IPS DF 6.9 (cell line): ENCODE results near the gene TTLL5.

Source experiments
- DNase-seq: peaks from one replicate; pipeline ENCODE4 v3.0.0-alpha.2; 2013; ENCODE audit warnings: low read depth, low spot score
- H3K27ac ChIP-seq: one replicate; pipeline ENCODE4 v1.5.1; 2013; ENCODE audit warnings: low read length, control low read depth
- H3K27me3 ChIP-seq: 2 replicates; pipeline ENCODE4 v1.6.1; 2013; ENCODE audit warnings: mild to moderate bottlenecking, low read length; ENCODE audit not compliant: control insufficient read depth, insufficient read depth
- H3K36me3 ChIP-seq: 2 replicates; pipeline ENCODE4 v1.6.1; 2013; ENCODE audit warnings: low read length; ENCODE audit not compliant: control insufficient read depth, insufficient read depth
- H3K4me1 ChIP-seq: 2 replicates; pipeline ENCODE4 v1.6.1; 2013; ENCODE audit warnings: low read length; ENCODE audit not compliant: control insufficient read depth, insufficient read depth
- H3K4me3 ChIP-seq: 2 replicates; pipeline ENCODE4 v1.5.1; 2013; ENCODE audit warnings: mild to moderate bottlenecking, low read length
- H3K9me3 ChIP-seq: 2 replicates; pipeline ENCODE4 v1.6.1; 2013; ENCODE audit warnings: low read length, inconsistent platforms; ENCODE audit not compliant: control insufficient read depth, insufficient read depth
- WGBS: extraction: QIAGEN DNeasy Blood & Tissue Kit; methylation state at CpG from one replicate; pipeline ENCODE4 v1.1.7; 2013; ENCODE audit warnings: mixed read lengths, missing lambda C conversion rate; ENCODE audit not compliant: insufficient read length, insufficient coverage; 5-methylcytosine and 5-hydroxymethylcytosine counted together

Gene TTLL5

DNA sequence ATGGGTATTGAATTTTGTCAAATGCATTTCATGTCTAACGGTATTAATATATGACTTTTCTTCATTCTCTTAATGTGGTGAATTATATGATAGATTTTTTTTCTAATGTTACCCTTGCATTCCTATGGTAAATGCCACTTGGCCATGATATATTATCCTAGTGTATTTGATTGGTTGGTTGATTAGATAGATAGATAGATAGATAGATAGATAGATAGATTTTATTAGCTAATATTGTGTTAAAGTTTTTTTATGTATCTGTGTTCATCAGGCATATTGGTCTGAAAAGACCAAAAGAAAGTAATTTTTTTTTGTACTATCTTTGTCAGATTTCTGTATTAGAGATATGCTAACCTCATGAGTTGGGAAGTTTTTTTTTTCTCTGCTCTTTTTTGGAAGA, 196.2 kb downstream of the TTLL5 start:
- Histone ChIP-seq H3K4me3 (no peak overlapping the region), H3K36me3 (no peaks in the 10 kb centered on the region), H3K4me1 (peaks cover 2% of the 10 kb centered on the region; the same call in 1 of the 2 replicates), H3K27ac (no peak overlapping the region), H3K27me3 (peaks cover 7% of the 10 kb centered on the region; the same call in 1 of the 2 replicates), H3K9me3 (no peaks in the 10 kb centered on the region)
- no CpG with 5 or more reads among the region's 1 CpG for WGBS
- no peak for DNase-seq

- no peak overlapping the region for H3K4me3 ChIP-seq
- H3K27me3 ChIP-seq = peaks cover 12% of the 10 kb centered on the region; the same call in 1 of the 2 replicates
- H3K9me3 ChIP-seq = no peaks in the 10 kb centered on the region
- peaks cover 2% of the 10 kb centered on the region; the same call in 1 of the 2 replicates for H3K4me1 ChIP-seq
- no CpG with 5 or more reads among the region's 2 CpGs for WGBS
- H3K27ac ChIP-seq = no peak overlapping the region
- no peak for DNase-seq
- no peaks in the 10 kb centered on the region for H3K36me3 ChIP-seq
Observed at GRCh38 chr14:75858362-75858761, 197.3 kb downstream of the TTLL5 start.

- no peak overlapping the region for H3K27ac ChIP-seq
- peaks cover 2% of the 10 kb centered on the region; the same call in 1 of the 2 replicates for H3K4me1 ChIP-seq
- DNase-seq = no peak
- H3K27me3 ChIP-seq = peaks cover 12% of the 10 kb centered on the region; the same call in 1 of the 2 replicates
- H3K9me3 ChIP-seq = no peaks in the 10 kb centered on the region
- no peak overlapping the region for H3K4me3 ChIP-seq
- WGBS = no CpG with 5 or more reads among the region's 3 CpGs
- no peaks in the 10 kb centered on the region for H3K36me3 ChIP-seq
Observed at GRCh38 chr14:75859746-75860145, 198.7 kb downstream of the TTLL5 start.

- no peak for DNase-seq
- Histone ChIP-seq H3K9me3 (no peaks in the 10 kb centered on the region), H3K27me3 (peaks cover 12% of the 10 kb centered on the region; the same call in 1 of the 2 replicates), H3K4me3 (no peak overlapping the region), H3K4me1 (peaks cover 2% of the 10 kb centered on the region; the same call in 1 of the 2 replicates), H3K36me3 (no peaks in the 10 kb centered on the region), H3K27ac (no peak overlapping the region)
- no CpG with 5 or more reads among the region's 5 CpGs for WGBS
Observed at GRCh38 chr14:75860561-75861160, 199.6 kb downstream of the TTLL5 start.

GRCh38 chr14:75861161-75861621, 200.1 kb downstream of the TTLL5 start:
- no peaks in the 10 kb centered on the region for H3K9me3 ChIP-seq
- H3K27ac ChIP-seq = no peak overlapping the region
- no peaks in the 10 kb centered on the region for H3K36me3 ChIP-seq
- peaks cover 2% of the 10 kb centered on the region; the same call in 1 of the 2 replicates for H3K4me1 ChIP-seq
- WGBS = no CpG with 5 or more reads among the region's 4 CpGs
- H3K4me3 ChIP-seq = no peak overlapping the region
- DNase-seq = no peak
- peaks cover 12% of the 10 kb centered on the region; the same call in 1 of the 2 replicates for H3K27me3 ChIP-seq

DNA sequence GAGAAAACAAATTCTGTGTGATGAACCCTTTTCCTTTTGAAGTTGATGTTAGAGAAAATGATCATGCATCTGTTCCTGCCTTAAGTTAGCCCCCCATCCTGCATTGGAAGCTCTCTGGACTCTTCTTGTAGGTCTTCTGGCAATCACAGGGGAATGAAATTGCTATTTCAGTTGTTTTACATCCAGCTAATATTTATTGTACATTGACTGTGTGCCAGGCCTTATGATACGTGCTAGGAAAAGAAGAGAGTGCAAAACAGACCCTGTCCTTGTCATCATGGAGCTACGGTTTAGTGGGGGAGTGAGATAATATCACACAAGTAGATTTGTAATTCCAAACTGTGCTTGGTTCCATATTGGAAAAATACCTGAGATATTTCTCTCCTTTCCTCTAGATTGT, 202.2 kb downstream of the TTLL5 start:
- H3K4me1 ChIP-seq = peaks cover 2% of the 10 kb centered on the region

GRCh38 chr14:75864352-75864751, 203.3 kb downstream of the TTLL5 start:
- no peak for DNase-seq
- Histone ChIP-seq H3K9me3 (no peaks in the 10 kb centered on the region), H3K27ac (no peak overlapping the region), H3K27me3 (peaks cover 12% of the 10 kb centered on the region; the same call in 1 of the 2 replicates), H3K4me1 (peaks cover 2% of the 10 kb centered on the region), H3K36me3 (no peaks in the 10 kb centered on the region), H3K4me3 (no peak overlapping the region)
- no CpG with 5 or more reads among the region's 2 CpGs for WGBS

More for the DNA sequence above, 202.2 kb downstream of the TTLL5 start:
- no CpG with 5 or more reads among the region's 2 CpGs for WGBS
- DNase-seq = no peak
- H3K4me3 ChIP-seq = no peak overlapping the region
- peaks cover 12% of the 10 kb centered on the region; the same call in 1 of the 2 replicates for H3K27me3 ChIP-seq
- no peaks in the 10 kb centered on the region for H3K36me3 ChIP-seq
- H3K27ac ChIP-seq = no peak overlapping the region
- H3K9me3 ChIP-seq = no peaks in the 10 kb centered on the region

DNA sequence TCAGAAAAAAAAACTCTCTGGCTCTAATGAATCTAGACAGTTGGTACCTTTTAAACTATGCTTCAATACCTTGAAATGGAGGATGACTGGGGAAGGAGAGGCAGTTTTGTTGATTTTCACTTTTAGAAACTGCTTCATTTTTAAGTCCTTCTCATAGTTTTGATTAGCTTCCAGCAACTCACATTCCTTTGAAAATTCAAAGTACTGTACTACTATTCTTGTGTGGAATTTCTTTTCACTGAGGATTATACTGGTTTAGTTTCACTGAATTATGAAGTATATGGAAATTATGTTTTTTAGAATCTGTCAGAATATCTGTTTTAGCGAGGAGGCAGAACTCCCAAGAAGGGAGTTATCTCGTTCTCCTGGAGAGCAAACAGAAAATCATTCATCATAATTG, 204.5 kb downstream of the TTLL5 start:
- Histone ChIP-seq H3K27ac (no peak overlapping the region), H3K9me3 (no peaks in the 10 kb centered on the region), H3K4me1 (peaks cover 2% of the 10 kb centered on the region), H3K4me3 (no peak overlapping the region), H3K27me3 (peaks cover 7% of the 10 kb centered on the region; the same call in 1 of the 2 replicates), H3K36me3 (no peaks in the 10 kb centered on the region)
- no CpG with 5 or more reads among the region's 2 CpGs for WGBS
- DNase-seq = no peak

- DNase-seq = no peak
- no peaks in the 10 kb centered on the region; the same call in 1 of the 2 replicates for H3K4me1 ChIP-seq
- H3K27ac ChIP-seq = no peak overlapping the region
- no peak overlapping the region for H3K4me3 ChIP-seq
- no CpG with 5 or more reads among the region's 1 CpG for WGBS
- peaks cover 5% of the 10 kb centered on the region; the same call in 1 of the 2 replicates for H3K27me3 ChIP-seq
- H3K9me3 ChIP-seq = no peaks in the 10 kb centered on the region
- no peaks in the 10 kb centered on the region for H3K36me3 ChIP-seq
Observed at GRCh38 chr14:75866970-75867369, 205.9 kb downstream of the TTLL5 start.

- Histone ChIP-seq H3K4me3 (no peak overlapping the region), H3K27ac (no peak overlapping the region), H3K36me3 (no peaks in the 10 kb centered on the region), H3K9me3 (no peaks in the 10 kb centered on the region), H3K27me3 (no peaks in the 10 kb centered on the region), H3K4me1 (no peaks in the 10 kb centered on the region; the same call in 1 of the 2 replicates)
- DNase-seq = no peak
- no CpG with 5 or more reads among the region's 6 CpGs for WGBS
Observed at GRCh38 chr14:75871181-75871880, 210.3 kb downstream of the TTLL5 start.
